Activated CD4-positive, alpha-beta T cell treated with anti-CD3 and anti-CD28 coated beads, Interleukin-10, Interleukin-2, amounts not matched to agents 100 ng/mL and 50 ng/mL, durations not matched to agents 16 hours and 8 hours (primary cell): ENCODE results near the gene SMS.
A peak's percentile ranks its signal among the peaks of the same experiment; 100 is the strongest.

Experiments
- DNase-seq: peaks from one replicate; pipeline ENCODE4 v3.0.0-alpha.2; 2020

Gene SMS

DNA sequence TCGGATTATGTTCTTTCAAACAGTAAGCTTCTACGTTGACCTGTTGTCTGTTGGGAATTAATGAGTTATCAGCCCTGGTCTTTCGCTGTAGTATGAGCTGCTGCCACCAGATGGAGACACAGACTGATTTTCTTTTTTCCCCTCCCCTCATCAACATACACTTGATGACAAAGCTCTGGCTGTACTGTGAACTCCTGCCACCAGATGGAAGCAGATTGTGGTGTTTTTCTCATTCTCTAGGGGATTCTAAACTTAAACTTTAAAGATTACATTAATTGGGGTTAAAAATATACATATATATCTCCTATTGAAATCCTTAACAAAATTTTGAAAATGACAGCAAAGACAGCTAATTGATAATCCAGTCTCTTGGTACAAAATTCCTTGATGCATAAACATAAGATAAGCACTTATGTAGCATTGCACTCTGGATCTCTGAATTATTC is 44.8 kb downstream of the SMS start:
- peak; percentile 77 for DNase-seq

DNA sequence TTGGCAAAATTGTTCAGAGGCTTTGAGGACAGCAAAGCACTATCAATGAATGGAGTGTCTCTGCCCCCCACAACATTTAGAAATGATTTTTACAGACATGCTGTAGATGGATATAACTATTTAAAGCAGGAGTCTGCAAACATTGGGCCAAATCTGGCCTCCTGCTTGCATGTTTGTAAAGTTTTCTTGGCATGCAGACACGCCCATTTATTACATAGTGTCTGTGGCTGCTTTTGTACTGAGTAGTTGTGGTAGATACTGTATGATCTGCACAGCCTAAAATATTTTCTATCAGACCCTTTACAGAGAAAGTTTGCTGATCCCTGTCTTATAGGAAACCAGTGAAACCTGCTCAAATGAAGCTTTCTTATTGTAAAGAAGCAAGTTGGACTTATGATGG is 46.1 kb downstream of the SMS start:
- no peak for DNase-seq

DNA sequence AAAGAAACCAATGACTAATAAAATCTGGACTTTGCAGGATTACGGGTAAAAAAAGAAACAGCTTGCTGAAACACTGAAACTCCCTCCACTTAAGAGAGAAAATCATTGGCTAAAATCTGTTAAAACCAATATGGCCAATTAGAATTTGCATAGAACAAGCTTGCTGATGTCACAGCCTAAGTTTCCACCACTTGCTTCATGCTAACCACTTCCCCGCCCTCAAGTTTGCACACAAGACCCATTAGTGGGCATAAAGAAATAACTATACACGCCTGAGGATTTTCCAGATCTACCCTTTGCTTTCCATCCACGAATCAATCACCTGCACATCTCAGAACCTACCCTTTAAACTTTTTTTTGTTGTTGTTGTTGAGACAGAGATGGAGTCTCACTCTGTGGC is 48.9 kb downstream of the SMS start:
- peak; percentile 49 for DNase-seq

DNA sequence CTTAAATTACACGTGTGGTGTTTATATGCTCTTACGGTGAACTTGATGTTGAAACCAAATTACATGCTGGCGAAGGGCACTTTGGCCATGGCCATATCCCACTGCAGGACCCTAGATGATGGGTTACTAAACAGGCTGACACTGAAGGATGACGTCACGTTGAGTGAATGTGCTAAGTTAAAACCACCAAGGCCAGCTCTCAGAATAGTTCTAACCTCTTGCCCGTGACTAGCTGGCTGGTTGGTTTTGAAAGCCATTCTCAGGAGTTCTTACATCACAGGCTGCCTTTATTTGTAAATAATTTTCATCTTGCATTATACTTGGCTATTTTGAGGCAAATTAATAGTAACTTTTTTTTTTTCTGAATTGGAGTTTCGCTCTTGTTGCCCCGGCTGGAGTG is 50.3 kb downstream of the SMS start:
- DNase-seq, result no peak

DNA sequence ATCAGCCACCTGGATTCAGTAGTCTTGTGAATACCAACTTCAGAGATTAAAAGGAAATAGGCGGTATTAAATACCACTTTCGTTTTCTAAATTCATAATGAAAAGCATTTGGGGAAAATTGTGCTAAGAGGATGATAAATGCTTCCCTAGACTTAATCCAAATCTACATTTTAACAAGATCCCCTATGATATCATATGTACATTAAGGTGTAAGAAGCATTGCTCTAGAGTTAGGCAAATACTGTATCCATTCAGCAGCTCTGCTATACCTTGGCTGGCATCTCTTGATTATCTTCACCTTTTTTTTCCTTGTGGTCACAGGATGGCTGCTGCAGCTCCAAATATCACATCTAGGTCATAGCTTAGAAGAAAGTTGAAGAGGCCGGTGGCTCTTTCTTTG is 51.0 kb downstream of the SMS start:
- no peak for DNase-seq

DNA sequence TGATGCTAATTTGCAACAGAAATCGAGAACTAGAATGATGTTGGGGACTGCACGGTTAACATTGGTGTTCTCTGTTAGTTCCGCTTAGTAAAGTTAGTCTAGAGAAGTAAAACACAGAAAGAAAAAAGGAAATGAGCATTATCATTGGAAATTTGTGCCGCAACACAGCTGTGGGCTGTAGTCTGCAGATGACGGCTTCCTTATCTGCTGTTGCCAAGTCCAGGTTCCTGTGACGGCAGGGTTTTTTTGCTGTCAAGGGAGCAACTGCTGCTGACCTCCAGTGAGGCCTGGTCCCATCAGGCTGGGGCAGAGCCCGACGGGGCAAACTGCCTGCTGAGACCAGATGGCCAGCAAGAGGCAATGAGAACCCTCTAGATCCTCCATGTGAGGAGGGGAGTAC is 52.8 kb downstream of the SMS start:
- no peak for DNase-seq

DNA sequence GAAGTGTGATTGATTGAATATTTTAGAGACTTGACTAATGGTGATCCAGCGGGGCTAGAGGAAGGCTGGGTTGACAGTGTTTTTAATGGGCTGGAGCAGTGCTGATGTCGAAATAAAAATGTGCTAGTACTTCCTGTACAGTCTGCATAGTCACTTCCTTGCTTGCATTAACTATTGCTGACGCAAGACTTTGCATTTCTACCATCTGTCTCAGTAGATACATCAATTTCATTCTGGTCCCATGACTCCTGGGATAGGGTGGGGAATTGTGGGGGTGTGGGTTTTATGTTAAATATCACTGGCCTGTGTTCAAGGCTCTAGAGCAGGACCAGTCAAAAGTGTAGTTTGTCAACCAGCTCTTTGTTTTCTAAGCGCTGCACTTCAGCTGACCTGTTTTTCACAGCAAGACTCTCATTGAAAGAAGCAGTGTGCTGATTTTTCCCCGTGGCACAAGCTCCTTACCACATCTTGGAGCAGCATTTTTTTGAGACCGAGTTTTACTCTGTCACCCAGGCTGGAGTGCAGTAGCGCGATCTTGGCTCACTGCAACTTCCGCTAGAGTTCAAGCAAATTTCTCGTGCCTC is 56.5 kb downstream of the SMS start:
- DNase-seq, result peak; percentile 28

DNA sequence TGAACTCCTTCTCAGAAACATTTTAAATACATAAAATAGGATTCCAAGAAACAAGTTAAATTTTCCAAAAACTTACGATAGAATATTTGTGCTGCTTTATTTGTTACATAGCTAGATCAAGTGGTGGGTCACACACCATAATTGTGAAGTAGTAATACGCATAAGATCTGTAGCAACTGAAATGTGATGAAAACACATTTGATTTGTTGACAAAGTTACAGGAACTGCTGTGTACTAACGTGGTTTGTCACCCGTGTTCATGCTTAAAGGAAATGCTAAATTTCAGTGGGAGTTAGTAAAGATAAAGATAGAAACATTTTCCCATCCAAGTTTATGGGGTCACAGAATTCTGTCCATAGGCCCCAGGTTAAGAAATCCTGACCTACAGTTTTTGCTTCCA is 57.5 kb downstream of the SMS start:
- no peak for DNase-seq

DNA sequence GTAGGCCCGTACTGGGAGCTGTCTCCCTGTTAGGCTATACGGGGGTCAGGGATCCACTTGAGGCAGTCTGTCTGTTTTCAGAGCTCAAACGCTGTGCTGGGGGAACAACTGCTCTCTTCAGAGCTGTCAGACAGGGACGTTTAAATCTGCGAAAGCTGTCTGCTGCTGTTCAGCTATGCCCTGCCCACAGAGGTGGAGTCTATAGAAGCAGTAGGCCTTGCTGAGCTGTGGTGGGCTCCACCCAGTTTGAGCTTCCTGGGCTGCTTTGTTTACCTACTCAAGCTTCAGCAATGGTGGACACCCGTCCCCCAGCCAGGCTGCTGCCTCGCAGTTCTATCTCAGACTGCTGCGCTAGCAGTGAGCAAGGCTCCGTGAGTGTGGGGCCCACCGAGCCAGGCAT is 64.4 kb downstream of the SMS start:
- DNase-seq, result no peak

DNA sequence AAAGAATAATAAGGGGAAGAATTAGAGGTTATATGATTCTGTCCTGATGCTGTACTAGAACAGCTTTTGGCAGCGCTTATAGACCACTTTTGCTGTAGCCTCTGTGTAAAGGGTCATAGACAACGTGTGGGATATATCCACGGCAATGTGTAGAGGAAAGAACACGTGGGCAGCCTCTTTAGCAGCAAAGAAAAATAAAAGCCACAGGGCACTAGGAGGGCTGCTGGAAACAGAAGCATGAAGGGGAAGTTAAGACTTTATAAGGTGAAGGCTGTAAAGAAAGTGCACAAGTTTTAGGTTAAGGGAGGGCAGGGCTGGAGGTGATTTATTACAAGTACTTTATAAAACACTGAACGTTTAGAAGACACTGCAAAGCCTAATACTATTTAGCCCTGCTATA is 71.5 kb downstream of the SMS start:
- DNase-seq, result no peak

DNA sequence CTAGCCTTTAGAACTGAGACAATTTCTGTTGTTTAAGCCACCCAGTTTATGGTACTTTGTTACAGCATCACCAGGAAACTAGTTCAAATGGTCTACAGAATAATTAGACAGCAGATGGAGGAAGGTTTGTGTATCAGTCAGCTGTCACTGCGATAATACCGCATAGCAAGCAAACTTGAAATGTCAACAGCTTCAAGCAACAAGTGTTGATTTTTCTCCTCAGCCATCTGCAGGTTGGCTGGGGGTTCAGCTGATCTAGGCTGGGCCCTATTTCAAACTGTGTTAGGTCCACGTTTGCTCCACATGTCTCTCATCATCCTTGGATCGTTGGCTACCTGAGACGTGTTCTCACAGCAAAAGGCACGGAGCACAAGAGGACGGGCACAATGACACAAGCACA is 72.4 kb downstream of the SMS start:
- no peak for DNase-seq

DNA sequence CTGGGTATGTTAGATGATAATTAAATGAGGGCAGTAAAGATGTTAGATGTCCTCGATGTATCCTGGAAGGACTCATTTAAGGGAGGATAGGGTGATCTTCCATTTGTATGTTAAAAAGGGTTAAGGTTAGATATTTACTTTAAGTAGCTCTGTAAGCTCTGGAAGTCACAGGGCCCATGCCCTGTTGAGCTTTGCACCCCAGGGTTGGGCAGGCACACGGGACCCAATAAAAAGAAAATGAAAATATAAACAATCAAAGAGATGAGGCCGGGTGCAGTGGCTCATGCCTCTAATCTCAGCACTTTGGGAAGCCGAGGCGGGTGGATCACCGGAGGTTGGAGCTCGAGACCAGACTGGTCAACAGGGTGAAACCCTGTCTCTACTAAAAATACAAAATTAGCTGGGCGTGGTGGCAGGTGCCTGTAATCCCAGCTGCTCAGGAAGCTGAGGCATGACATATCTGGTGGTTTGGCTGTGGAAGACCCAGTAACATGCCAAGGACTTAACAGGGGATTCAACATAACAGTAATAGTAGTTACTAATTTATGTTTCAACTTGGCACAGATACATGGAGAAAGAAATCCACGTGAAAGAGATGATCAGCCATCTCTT is 74.7 kb downstream of the SMS start:
- no peak for DNase-seq

DNA sequence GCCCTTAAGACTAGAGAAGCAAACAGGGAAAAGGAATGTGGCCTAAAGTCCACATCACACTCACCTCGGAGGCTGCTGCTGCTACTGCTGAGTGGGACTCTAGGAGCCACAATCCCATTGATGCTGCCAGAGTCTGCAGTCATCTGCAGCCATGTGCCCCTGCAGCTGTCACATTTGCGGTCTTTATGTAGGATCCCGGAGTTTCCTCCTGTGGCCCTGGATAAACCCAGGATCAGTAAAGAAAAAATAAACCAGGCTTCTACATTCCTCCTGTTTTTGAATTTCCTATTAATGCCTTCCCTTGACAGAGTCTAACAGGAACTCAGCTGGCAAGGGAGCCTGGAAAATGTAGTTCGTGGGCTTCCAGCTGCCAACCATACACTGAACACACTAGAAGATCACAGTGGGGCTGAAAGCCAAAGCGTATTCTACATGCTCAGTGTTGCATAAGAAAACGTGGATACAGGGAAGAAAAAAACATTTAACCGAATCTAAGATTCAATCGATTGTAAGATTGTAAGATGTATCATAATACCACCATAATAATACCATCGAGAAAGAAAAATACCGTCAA is 81.3 kb downstream of the SMS start:
- no peak for DNase-seq

DNA sequence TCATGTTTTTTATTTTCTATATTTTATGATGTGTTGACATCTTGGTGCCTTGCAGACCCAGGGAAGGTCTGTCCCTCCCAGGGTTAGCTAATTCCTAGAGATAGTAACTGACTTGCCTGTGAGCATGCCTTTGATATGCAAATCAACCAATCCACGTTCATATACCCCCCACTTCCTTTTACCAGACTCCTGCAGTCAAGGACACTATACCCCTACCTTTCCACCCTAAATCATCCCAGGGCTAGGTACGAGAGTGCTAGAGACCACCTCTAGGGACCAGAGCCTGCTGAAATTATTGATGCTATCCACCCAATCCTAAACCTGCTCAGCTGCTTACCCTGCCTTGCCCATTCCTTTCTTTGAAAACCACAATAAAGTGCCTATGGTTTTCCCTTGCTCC is 84.1 kb downstream of the SMS start:
- no peak for DNase-seq

DNA sequence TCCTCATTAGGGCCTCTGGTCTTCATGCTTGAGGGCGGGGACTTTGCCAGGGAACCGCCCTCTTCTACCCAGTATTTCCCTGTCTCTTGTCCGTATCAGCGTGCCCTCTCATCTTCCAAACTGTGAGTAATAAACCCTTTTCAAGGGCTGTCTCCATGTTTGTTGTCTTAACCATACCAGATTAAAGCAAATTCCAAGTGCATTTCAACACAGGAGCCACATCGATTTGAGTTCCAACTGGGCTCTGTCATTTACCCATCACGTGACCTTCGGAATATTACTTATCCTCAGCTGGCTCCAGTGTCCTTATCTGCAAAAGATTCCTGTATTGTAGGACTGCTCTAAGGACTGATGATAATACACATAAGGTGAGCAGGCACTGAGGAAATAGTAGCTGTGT is 85.2 kb downstream of the SMS start:
- DNase-seq, result no peak

DNA sequence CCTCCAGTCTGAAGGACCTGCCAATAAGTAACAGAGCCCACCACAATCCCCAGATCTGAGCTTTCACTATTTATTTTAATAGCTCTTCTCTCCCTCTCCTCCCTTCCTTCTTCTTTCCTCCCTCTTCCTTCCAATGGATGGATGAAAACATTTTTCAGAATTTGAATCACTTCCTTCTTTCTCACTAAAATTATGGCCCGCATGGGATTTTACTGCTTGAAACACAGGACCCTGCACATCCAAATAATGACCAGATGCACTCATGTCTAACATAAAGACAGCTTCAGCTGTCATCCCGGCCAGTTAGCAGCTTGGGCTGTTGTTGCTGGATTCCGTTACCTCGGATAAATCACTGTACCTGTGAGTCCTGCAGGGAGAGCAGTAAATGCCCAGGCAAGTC is 86.2 kb downstream of the SMS start:
- DNase-seq, result no peak

DNA sequence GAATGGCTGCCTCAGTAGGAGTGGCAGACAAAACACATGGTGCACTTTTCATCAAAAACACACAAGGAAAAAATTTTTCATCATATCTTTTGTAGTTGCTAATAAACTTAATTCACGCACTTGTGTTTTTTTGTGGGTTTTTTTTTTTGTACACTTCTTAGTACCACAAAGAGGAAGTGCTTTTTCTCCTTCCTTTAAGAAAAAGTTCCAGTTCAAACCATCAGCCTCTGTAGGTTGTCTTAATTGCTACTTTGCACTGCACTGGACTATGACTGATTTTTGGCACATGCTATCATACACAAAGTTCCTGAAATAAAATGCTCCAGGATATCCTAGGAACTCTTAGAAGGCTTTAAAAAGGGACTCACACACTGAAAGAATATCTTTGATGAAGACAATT is 91.6 kb downstream of the SMS start, which contains the start of gene PHEX:
Gene PHEX (plus strand): TSS at position 242 of the 400 bp plus-strand sequence. CDS start 681 bp downstream, outside the sequence.
- no peak for DNase-seq

DNA sequence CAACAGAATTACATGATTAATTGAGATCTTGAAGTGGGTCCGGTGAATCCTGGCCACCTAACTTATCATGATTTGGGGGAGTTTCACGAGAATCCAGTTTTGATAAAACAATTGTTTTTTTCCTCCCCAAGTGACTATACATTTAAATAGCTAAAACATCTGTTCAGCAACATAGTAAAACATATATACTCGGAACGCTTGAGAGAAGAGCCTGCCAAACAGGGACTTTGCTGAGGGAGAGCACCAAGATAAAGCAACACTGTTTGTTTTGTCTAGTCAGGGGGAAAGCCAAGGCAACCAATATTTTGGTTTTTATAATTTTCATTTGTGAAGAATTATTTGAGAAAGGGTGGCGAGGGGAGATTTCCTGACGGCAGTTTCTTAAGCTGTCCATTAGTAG is 92.0 kb downstream of the SMS start:
- no peak for DNase-seq

DNA sequence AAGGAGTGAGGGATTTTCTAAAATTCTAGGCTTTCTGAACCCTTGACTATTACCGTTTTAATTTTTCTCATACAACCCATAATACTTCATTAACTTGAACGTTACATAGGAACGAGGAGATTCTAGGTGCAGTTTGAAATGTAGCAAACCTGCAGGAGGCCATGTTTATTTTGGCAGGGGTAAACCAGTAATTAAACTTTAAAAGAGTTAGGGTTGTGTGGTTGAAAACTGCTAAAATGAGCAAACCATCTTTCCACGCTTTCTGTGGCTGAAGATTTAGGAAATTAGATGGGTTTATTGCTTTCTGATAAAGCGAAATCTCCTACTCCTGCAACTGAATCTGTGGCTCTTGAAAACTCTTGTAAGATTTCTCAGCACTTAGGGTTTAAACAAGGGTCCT is 93.3 kb downstream of the SMS start:
- no peak for DNase-seq

DNA sequence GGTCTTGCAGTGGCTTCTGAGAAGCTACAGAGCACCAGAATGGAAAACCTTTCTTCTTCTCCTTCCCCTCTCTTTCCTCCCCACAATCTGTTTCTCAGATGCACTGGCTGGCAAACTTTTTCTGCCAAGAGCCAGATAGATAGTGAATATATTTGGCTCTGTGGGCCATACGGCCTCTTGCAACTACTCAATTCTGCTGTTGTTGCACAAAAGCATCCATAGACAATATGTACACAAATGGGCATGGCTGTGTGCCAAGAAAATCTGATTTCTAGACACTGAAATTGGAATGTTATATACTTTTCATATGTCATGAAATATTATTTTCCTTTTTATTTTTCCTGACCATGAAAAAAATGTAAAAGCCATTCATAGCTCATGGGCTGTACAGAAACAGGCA is 94.7 kb downstream of the SMS start:
- no peak for DNase-seq

DNA sequence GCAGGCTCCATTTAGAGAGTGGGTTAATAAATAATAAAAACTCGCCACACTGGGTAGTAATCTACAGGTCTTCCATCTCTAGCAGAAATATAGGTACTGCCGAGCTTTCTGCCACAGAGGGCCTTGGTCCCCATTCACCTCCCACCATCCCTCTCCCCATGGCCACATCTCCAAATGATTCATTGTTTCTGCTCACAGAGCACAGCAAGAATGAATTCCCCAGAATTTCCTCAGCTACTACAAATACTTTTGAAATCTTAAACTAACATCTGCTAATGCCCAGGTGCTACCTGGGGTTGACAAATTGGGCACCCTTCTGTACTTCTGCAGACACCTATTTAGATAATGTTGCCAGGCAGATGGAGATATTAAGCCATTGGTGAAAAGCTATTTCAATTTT is 96.7 kb downstream of the SMS start:
- no peak for DNase-seq

DNA sequence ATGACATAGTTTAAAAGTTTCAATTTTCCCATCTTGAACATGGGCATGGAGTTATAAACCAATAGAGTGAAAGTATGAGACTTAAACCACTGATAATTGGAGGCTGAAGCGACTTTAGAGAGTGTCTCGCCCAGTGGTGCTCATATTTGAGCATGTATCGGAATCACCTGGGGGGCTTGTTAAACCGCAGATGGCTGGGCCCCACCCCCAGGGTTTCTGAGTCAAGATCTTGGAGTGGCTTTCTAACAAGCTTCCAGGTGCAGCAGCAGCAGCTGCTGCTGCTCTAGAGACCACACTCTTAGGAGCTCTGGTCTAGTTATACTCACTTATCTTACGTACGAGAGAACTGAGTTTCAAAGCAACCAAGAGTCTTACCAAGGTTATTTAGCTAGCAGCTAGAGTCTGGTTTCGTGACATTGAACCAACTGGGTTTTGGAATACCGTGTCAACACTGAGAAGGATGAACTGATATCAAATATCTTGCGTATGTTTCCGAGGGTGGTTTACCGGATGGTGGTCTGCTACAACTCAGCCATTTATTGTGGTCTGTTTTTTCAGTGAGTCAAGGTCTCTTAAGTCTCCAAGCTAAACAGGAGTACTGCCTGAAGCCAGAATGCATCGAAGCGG is 97.5 kb downstream of the SMS start:
- no peak for DNase-seq

DNA sequence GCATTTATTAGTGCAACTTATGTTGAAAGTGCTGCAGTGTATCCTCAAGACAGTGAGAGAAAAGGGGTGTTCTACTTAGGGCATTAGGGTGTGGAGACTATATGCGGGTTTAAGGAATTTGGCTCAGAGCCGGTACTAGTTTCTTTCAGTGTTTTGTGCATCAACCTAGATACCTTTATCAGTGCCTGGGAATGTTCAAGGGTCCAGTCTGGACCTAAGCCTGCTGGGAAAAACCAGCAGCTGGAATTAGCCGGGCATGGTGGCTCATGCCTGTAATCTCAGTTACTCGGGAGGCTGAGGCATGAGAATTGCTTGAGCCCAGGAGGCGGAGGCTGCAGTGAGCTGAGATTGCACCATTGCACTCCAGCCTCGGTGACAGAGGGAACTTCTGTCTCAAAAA is 99.0 kb downstream of the SMS start:
- DNase-seq, result no peak

DNA sequence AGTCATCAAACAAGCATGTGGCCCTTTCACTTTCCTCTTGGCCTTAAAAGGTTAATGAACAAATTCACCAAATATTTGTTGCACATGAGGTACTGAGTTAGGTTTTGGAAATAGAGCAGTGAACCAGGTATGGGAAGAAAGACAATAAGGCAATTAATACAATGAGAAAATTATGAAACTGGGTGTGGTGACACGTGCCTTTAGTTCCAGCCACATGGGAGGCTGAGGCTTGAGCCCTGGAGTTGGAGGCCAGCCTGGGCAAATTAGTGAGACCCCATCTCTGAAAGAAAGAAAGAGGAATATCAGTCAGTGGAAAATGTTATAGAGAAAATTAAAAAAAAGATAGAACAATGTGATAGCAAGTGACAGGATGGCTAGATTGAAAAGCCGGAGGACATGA is 99.7 kb downstream of the SMS start:
- DNase-seq, result no peak
